Lower leg skin (tissue), 3 donors: ENCODE measurements around the gene MNX1.

ENCODE experiments used
- POLR2A ChIP-seq, 2 donors: fragments of 450-650 bp; IDR thresholded peaks; one replicate each; pipeline ENCODE4 v1.6.1; 2016 to 2017; ENCODE audit warnings: antibody characterized with exemption in 2 of 2, mild to moderate bottlenecking in 1 of 2, moderate library complexity in 1 of 2
- TF ChIP-seq, protein P1 (sequence below), 3 donors: fragments of 450-650 bp; IDR thresholded peaks; one replicate each; pipeline ENCODE4 v1.5.1; 2016; ENCODE audit warnings: antibody characterized with exemption in 3 of 3, mild to moderate bottlenecking in 3 of 3, moderate library complexity in 2 of 3

DNA sequence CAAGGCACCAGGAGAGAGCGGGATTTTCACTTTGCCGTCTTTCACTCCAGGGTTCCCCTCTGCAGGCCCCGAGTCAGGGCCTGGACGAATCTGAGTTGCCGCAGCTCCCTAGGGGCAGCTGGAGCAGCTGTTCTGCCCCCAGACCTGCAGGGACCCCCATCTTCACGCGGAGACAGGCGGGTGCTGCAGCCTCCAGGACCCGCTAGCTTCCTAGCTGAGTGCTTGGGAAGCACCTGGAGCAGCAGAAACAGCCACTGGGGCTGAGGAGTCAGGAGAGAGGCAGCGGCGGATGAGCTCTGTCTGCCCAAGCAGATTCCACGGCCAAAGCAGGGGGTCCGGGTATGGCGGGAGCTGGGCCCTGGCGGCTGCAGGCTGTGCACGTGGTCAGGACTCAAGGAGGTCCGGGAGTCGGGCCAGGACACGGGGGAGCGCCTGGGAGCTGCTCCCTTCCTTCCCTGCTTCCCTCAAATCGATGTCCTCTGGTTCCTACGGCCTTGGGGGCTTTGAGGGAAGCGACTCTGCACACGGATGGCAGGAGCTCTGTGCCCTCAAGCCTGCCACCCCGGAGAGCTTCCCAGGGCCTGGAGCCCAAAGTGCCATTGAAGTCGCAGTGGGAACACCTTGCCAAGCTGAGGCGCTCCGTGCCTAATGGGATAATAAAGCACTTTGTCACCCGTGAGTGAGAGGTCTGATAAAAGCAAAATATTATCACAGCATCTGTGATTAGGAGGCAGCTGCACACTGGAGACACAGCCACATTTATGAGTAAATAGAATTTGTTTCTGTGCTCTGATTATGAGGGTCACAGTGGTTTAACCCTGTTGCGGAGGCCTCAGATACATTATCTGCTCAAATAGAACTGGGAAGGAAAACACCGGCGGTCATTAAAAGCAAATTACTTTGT is 17.2 kb downstream of the MNX1 start:
- TF ChIP-seq, protein P1, sequence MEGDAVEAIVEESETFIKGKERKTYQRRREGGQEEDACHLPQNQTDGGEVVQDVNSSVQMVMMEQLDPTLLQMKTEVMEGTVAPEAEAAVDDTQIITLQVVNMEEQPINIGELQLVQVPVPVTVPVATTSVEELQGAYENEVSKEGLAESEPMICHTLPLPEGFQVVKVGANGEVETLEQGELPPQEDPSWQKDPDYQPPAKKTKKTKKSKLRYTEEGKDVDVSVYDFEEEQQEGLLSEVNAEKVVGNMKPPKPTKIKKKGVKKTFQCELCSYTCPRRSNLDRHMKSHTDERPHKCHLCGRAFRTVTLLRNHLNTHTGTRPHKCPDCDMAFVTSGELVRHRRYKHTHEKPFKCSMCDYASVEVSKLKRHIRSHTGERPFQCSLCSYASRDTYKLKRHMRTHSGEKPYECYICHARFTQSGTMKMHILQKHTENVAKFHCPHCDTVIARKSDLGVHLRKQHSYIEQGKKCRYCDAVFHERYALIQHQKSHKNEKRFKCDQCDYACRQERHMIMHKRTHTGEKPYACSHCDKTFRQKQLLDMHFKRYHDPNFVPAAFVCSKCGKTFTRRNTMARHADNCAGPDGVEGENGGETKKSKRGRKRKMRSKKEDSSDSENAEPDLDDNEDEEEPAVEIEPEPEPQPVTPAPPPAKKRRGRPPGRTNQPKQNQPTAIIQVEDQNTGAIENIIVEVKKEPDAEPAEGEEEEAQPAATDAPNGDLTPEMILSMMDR (IDR thresholded peaks at IDR 0.05), result no peak
- no peak for TF ChIP-seq POLR2A (IDR thresholded peaks at IDR 0.05)
